HCT116 (cell line): ENCODE measurements around the gene GRAP. TPM values are rescaled to one million over a fixed set of nuclear protein-coding genes. Genes with fewer than 3 reads are reported as not detected.

ENCODE experiments used
- ATAC-seq: fragments of 200-7000 bp; cut with Tn5 transposase; 2 replicates; pipeline ENCODE4 v1.9.1; 2020; ENCODE audit warnings: mild to moderate bottlenecking, moderate library complexity
- BruUV-seq: library from RNA; stranded (reverse); fragments of 400-500 nt; replicated peaks from 2 replicates; lab custom pipeline; 2021; lab: Mats Ljungman, UMichigan
- CTCF ChIA-PET: fragments of 300-600 bp; sonication (Branson Sonifier 250); formaldehyde crosslinking; loops from one replicate; lab custom pipeline; 2021; ENCODE audit warnings: antibody characterized with exemption; lab: Charles Lee
- POLR2A ChIA-PET: fragments of 300-600, 350-600 bp; sonication (Branson Sonifier 250); formaldehyde crosslinking; loops from one replicate; lab custom pipeline; 2021; ENCODE audit warnings: antibody characterized with exemption; lab: Charles Lee
- RAD21 ChIA-PET, 2 experiments: fragments of 300-600 bp; sonication (Branson Sonifier 250); formaldehyde crosslinking; loops; one replicate each; lab custom pipeline; 2023; ENCODE audit warnings: low total read pairs in 2 of 2; ENCODE audit not compliant: uncharacterized antibody in 2 of 2, unreplicated experiment in 2 of 2, low non-redundant PET in 1 of 2; lab: Charles Lee
- DNase-seq: peaks from one replicate; pipeline ENCODE4 v3.0.0-alpha.2; 2010; ENCODE audit warnings: low read depth, low spot score
- H2AFZ ChIP-seq: fragments of 200-600 bp; shearing (Covaris generic), sonication (generic); 2 replicates; pipeline ENCODE4 v1.6.1; 2017; ENCODE audit warnings: low read depth, mixed run types, mixed read lengths, antibody characterized with exemption, low read length; ENCODE audit not compliant: poor library complexity, severe bottlenecking
- H3K27ac ChIP-seq: 2 replicates; pipeline ENCODE4 v1.5.1; 2012; ENCODE audit warnings: low read depth, low read length
- H3K27me3 ChIP-seq: fragments of 200-600 bp; sonication (generic); 2 replicates; pipeline ENCODE4 v1.6.1; 2016; ENCODE audit warnings: mixed run types, low read length, mixed read lengths; ENCODE audit not compliant: insufficient read depth
- H3K36me3 ChIP-seq, 2 experiments: fragments of 200-500 bp in 1 of 2; fragments of 200-600 bp in 1 of 2; sonication (Bioruptor generic) in 1 of 2; sonication (generic) in 1 of 2; 2 replicates each; pipeline versions ENCODE4 v1.5.1 to v1.6.1; 2014 to 2016; ENCODE audit warnings: low read length in 2 of 2, inconsistent platforms in 1 of 2, mixed read lengths in 1 of 2, mixed run types in 1 of 2; ENCODE audit not compliant: insufficient read depth in 2 of 2, control insufficient read depth in 1 of 2
- H3K4me1 ChIP-seq, 2 experiments: fragments of 200-600 bp in 1 of 2; sonication (generic) in 1 of 2; 2 replicates each; pipeline versions ENCODE4 v1.5.1 to v1.6.1; 2012 to 2017; ENCODE audit warnings: low read length in 2 of 2, inconsistent platforms in 1 of 2, mild to moderate bottlenecking in 1 of 2, mixed read lengths in 1 of 2, mixed run types in 1 of 2, moderate library complexity in 1 of 2; ENCODE audit not compliant: insufficient read depth in 2 of 2, control insufficient read depth in 1 of 2
- H3K4me2 ChIP-seq: fragments of 200-600 bp; sonication (generic); 2 replicates; pipeline ENCODE4 v1.6.1; 2017; ENCODE audit warnings: mixed run types, low read length, mixed read lengths
- H3K4me3 ChIP-seq, 2 experiments: fragments of 200-600 bp in 1 of 2; sonication (generic) in 1 of 2; replicated peaks in 1 of 2; 2 replicates each; pipeline ENCODE4 v1.5.1; 2011 to 2016; ENCODE audit warnings: low read length in 2 of 2, control low read depth in 1 of 2, low read depth in 1 of 2, mild to moderate bottlenecking in 1 of 2, mixed read lengths in 1 of 2, mixed run types in 1 of 2
- H3K79me2 ChIP-seq: fragments of 200-600 bp; sonication (generic); 2 replicates; pipeline ENCODE4 v1.6.1; 2017; ENCODE audit warnings: mild to moderate bottlenecking, mixed run types, low read length, moderate library complexity, mixed read lengths; ENCODE audit not compliant: insufficient read depth
- H3K9ac ChIP-seq: fragments of 200-600 bp; sonication (generic); 2 replicates; pipeline ENCODE4 v1.6.1; 2016; ENCODE audit warnings: low read length, mixed read lengths
- H3K9me2 ChIP-seq: fragments of 200-600 bp; sonication (generic), shearing (Covaris generic); 2 replicates; pipeline ENCODE4 v1.6.1; 2017; ENCODE audit warnings: mixed run types, mild to moderate bottlenecking, moderate library complexity; ENCODE audit not compliant: insufficient read depth
- H3K9me3 ChIP-seq, 2 experiments: fragments of 200-500 bp in 1 of 2; fragments of 200-600 bp in 1 of 2; sonication (Bioruptor generic) in 1 of 2; sonication (generic) in 1 of 2; 2 replicates each; pipeline ENCODE4 v1.6.1; 2014 to 2017; ENCODE audit warnings: low read length in 2 of 2, mixed read lengths in 2 of 2, inconsistent platforms in 1 of 2, low read depth in 1 of 2, mild to moderate bottlenecking in 1 of 2, mixed run types in 1 of 2, moderate library complexity in 1 of 2; ENCODE audit not compliant: control insufficient read depth in 1 of 2, insufficient read depth in 1 of 2
- H4K20me1 ChIP-seq: fragments of 200-600 bp; sonication (generic), shearing (Covaris generic); 2 replicates; pipeline ENCODE4 v1.6.1; 2017; ENCODE audit warnings: mixed run types, mild to moderate bottlenecking, moderate library complexity; ENCODE audit not compliant: insufficient read depth
- CEBPB ChIP-seq: IDR thresholded peaks from 2 replicates; pipeline ENCODE4 v1.6.1; 2012; ENCODE audit warnings: low read depth
- CTCF ChIP-seq, 3 experiments: fragments of 200-600 bp in 1 of 3; sonication (generic) in 1 of 3; IDR thresholded peaks in 2 of 3; conservative IDR thresholded peaks in 1 of 3; 2 replicates each; pipeline ENCODE4 v1.5.1; 2012 to 2017; ENCODE audit warnings: low read depth in 2 of 3, low read length in 2 of 3, antibody characterized with exemption in 1 of 3, borderline replicate concordance in 1 of 3, control low read depth in 1 of 3, mild to moderate bottlenecking in 1 of 3, mixed read lengths in 1 of 3, mixed run types in 1 of 3, moderate library complexity in 1 of 3; ENCODE audit not compliant: insufficient read depth in 1 of 3
- EGR1 ChIP-seq: IDR thresholded peaks from 2 replicates; pipeline ENCODE4 v1.6.1; 2012; ENCODE audit warnings: low read depth
- ELF1 ChIP-seq: IDR thresholded peaks from 2 replicates; pipeline ENCODE4 v1.6.1; 2012; ENCODE audit warnings: low read depth, borderline replicate concordance
- EZH2 ChIP-seq: fragments of 200-600 bp; sonication (generic); IDR thresholded peaks from 2 replicates; pipeline ENCODE4 v1.6.1; 2017; ENCODE audit warnings: antibody characterized with exemption, mixed run types
- FOSL1 ChIP-seq: IDR thresholded peaks from 2 replicates; pipeline ENCODE4 v1.6.1; 2012; ENCODE audit warnings: low read depth
- JUND ChIP-seq: IDR thresholded peaks from 2 replicates; pipeline ENCODE4 v1.6.1; 2012
- MAX ChIP-seq: IDR thresholded peaks from 2 replicates; pipeline ENCODE4 v1.6.1; 2012
- POLR2A ChIP-seq: IDR thresholded peaks from 2 replicates; pipeline ENCODE4 v1.7.0; 2011; ENCODE audit warnings: borderline replicate concordance; ENCODE audit not compliant: insufficient read depth, insufficient read length; ENCODE audit errors: extremely low read depth
- POLR2AphosphoS5 ChIP-seq: IDR thresholded peaks from 2 replicates; pipeline ENCODE4 v1.6.1; 2011; ENCODE audit warnings: mild to moderate bottlenecking, low read depth, low read length, moderate library complexity
- RAD21 ChIP-seq: IDR thresholded peaks from 2 replicates; pipeline ENCODE4 v1.6.1; 2012; ENCODE audit warnings: low read depth, mild to moderate bottlenecking
- SIN3A ChIP-seq: IDR thresholded peaks from 2 replicates; pipeline ENCODE4 v1.6.1; 2012; ENCODE audit warnings: low read depth
- YY1 ChIP-seq: IDR thresholded peaks from 2 replicates; pipeline ENCODE4 v1.6.1; 2011; ENCODE audit warnings: low read length, low read depth, moderate library complexity, mild to moderate bottlenecking; ENCODE audit not compliant: insufficient replicate concordance; ENCODE audit errors: extremely low read depth
- ZNF274 ChIP-seq: fragments of 200-500 bp; sonication (Bioruptor generic); IDR thresholded peaks from 2 replicates; pipeline ENCODE4 v1.6.1; 2014; ENCODE audit warnings: mild to moderate bottlenecking, low read depth, low read length, inconsistent platforms
- intact Hi-C: fragments of 100-400 bp; cut with micrococcal nuclease; formaldehyde crosslinking; loops from 2 replicates; pipeline ENCODE4 v1.10.0; 2022
- total RNA-seq: library from RNA; stranded (reverse); gene quantifications from one replicate; pipeline ENCODE4 v1.2.1, GENCODE V29; 2021; ENCODE audit not compliant: unreplicated experiment

Gene GRAP
- total RNA-seq, 1 experiment from 2014 or later: 0.27 TPM

- no peak overlapping the region for H2AFZ ChIP-seq
- H3K4me2 ChIP-seq: no peak overlapping the region
- no peak for DNase-seq
- peaks cover 18 to 23% of the 10 kb centered on the region in 2 experiments; a peak in 3 of 4 replicates for H3K36me3 ChIP-seq
- peaks cover 17 to 31% of the 10 kb centered on the region in 2 experiments for H3K4me1 ChIP-seq
- TF ChIP-seq JUND: no peak
- TF ChIP-seq CEBPB: no peak
- TF ChIP-seq EGR1: no peak
- no peak for TF ChIP-seq ZNF274
- no peak for TF ChIP-seq EZH2
- TF ChIP-seq ELF1: no peak
- no peak for TF ChIP-seq POLR2AphosphoS5
- no peak for TF ChIP-seq MAX
- no peak for TF ChIP-seq RAD21
- no peak for TF ChIP-seq FOSL1
- TF ChIP-seq POLR2A: no peak
- no peak for TF ChIP-seq SIN3A
- TF ChIP-seq YY1: no peak
- no peak for TF ChIP-seq CTCF (IDR thresholded peaks at IDR 0.05 in 2 of 3, conservative IDR thresholded peaks at IDR 0.05 in 1 of 3; ENCODE audit: borderline replicate concordance in 1 of 3, insufficient read depth in 1 of 3, low read depth in 2 of 3, low read length in 2 of 3)
- RAD21 ChIA-PET: no interaction called here
- H3K79me2 ChIP-seq: peaks cover 24% of the 10 kb centered on the region
- BruUV-seq: no TSS peak
- POLR2A ChIA-PET: no interaction called here
- no peak for ATAC-seq
- no peak overlapping the region for H3K27ac ChIP-seq
- no peaks in the 10 kb centered on the region for H3K9me2 ChIP-seq
- H4K20me1 ChIP-seq: no peaks in the 10 kb centered on the region
- H3K27me3 ChIP-seq: no peaks in the 10 kb centered on the region
- no peaks in the 10 kb centered on the region for H3K9me3 ChIP-seq
- no peak overlapping the region for H3K9ac ChIP-seq
- intact Hi-C loops: no loop called here
- CTCF ChIA-PET: no interaction called here
- no peak overlapping the region for H3K4me3 ChIP-seq
Observed at GRCh38 chr17:18984273-18985114, 62.3 kb downstream of the GRAP start.
